HCT116 (cell line): Measurements from ENCODE around the gene DCP1A. TPM values are rescaled to one million over a fixed set of nuclear protein-coding genes. Genes with fewer than 3 reads are reported as not detected.

Source experiments
- ATAC-seq: fragments of 200-7000 bp; cut with Tn5 transposase; 2 replicates; pipeline ENCODE4 v1.9.1; 2020; ENCODE audit warnings: mild to moderate bottlenecking, moderate library complexity
- BruUV-seq: library from RNA; stranded (reverse); fragments of 400-500 nt; replicated peaks from 2 replicates; lab custom pipeline; 2021; lab: Mats Ljungman, UMichigan
- CTCF ChIA-PET: fragments of 300-600 bp; sonication (Branson Sonifier 250); formaldehyde crosslinking; loops from one replicate; lab custom pipeline; 2021; ENCODE audit warnings: antibody characterized with exemption; lab: Charles Lee
- POLR2A ChIA-PET: fragments of 300-600, 350-600 bp; sonication (Branson Sonifier 250); formaldehyde crosslinking; loops from one replicate; lab custom pipeline; 2021; ENCODE audit warnings: antibody characterized with exemption; lab: Charles Lee
- RAD21 ChIA-PET, 2 experiments: fragments of 300-600 bp; sonication (Branson Sonifier 250); formaldehyde crosslinking; loops; one replicate each; lab custom pipeline; 2023; ENCODE audit warnings: low total read pairs in 2 of 2; ENCODE audit not compliant: uncharacterized antibody in 2 of 2, unreplicated experiment in 2 of 2, low non-redundant PET in 1 of 2; lab: Charles Lee
- DNase-seq: peaks from one replicate; pipeline ENCODE4 v3.0.0-alpha.2; 2010; ENCODE audit warnings: low read depth, low spot score
- H2AFZ ChIP-seq: fragments of 200-600 bp; shearing (Covaris generic), sonication (generic); 2 replicates; pipeline ENCODE4 v1.6.1; 2017; ENCODE audit warnings: low read depth, mixed run types, mixed read lengths, antibody characterized with exemption, low read length; ENCODE audit not compliant: poor library complexity, severe bottlenecking
- H3K27ac ChIP-seq: 2 replicates; pipeline ENCODE4 v1.5.1; 2012; ENCODE audit warnings: low read depth, low read length
- H3K27me3 ChIP-seq: fragments of 200-600 bp; sonication (generic); 2 replicates; pipeline ENCODE4 v1.6.1; 2016; ENCODE audit warnings: mixed run types, low read length, mixed read lengths; ENCODE audit not compliant: insufficient read depth
- H3K36me3 ChIP-seq, 2 experiments: fragments of 200-500 bp in 1 of 2; fragments of 200-600 bp in 1 of 2; sonication (Bioruptor generic) in 1 of 2; sonication (generic) in 1 of 2; 2 replicates each; pipeline versions ENCODE4 v1.5.1 to v1.6.1; 2014 to 2016; ENCODE audit warnings: low read length in 2 of 2, inconsistent platforms in 1 of 2, mixed read lengths in 1 of 2, mixed run types in 1 of 2; ENCODE audit not compliant: insufficient read depth in 2 of 2, control insufficient read depth in 1 of 2
- H3K4me1 ChIP-seq, 2 experiments: fragments of 200-600 bp in 1 of 2; sonication (generic) in 1 of 2; 2 replicates each; pipeline versions ENCODE4 v1.5.1 to v1.6.1; 2012 to 2017; ENCODE audit warnings: low read length in 2 of 2, inconsistent platforms in 1 of 2, mild to moderate bottlenecking in 1 of 2, mixed read lengths in 1 of 2, mixed run types in 1 of 2, moderate library complexity in 1 of 2; ENCODE audit not compliant: insufficient read depth in 2 of 2, control insufficient read depth in 1 of 2
- H3K4me2 ChIP-seq: fragments of 200-600 bp; sonication (generic); 2 replicates; pipeline ENCODE4 v1.6.1; 2017; ENCODE audit warnings: mixed run types, low read length, mixed read lengths
- H3K4me3 ChIP-seq, 2 experiments: fragments of 200-600 bp in 1 of 2; sonication (generic) in 1 of 2; replicated peaks in 1 of 2; 2 replicates each; pipeline ENCODE4 v1.5.1; 2011 to 2016; ENCODE audit warnings: low read length in 2 of 2, control low read depth in 1 of 2, low read depth in 1 of 2, mild to moderate bottlenecking in 1 of 2, mixed read lengths in 1 of 2, mixed run types in 1 of 2
- H3K79me2 ChIP-seq: fragments of 200-600 bp; sonication (generic); 2 replicates; pipeline ENCODE4 v1.6.1; 2017; ENCODE audit warnings: mild to moderate bottlenecking, mixed run types, low read length, moderate library complexity, mixed read lengths; ENCODE audit not compliant: insufficient read depth
- H3K9ac ChIP-seq: fragments of 200-600 bp; sonication (generic); 2 replicates; pipeline ENCODE4 v1.6.1; 2016; ENCODE audit warnings: low read length, mixed read lengths
- H3K9me2 ChIP-seq: fragments of 200-600 bp; sonication (generic), shearing (Covaris generic); 2 replicates; pipeline ENCODE4 v1.6.1; 2017; ENCODE audit warnings: mixed run types, mild to moderate bottlenecking, moderate library complexity; ENCODE audit not compliant: insufficient read depth
- H3K9me3 ChIP-seq, 2 experiments: fragments of 200-500 bp in 1 of 2; fragments of 200-600 bp in 1 of 2; sonication (Bioruptor generic) in 1 of 2; sonication (generic) in 1 of 2; 2 replicates each; pipeline ENCODE4 v1.6.1; 2014 to 2017; ENCODE audit warnings: low read length in 2 of 2, mixed read lengths in 2 of 2, inconsistent platforms in 1 of 2, low read depth in 1 of 2, mild to moderate bottlenecking in 1 of 2, mixed run types in 1 of 2, moderate library complexity in 1 of 2; ENCODE audit not compliant: control insufficient read depth in 1 of 2, insufficient read depth in 1 of 2
- H4K20me1 ChIP-seq: fragments of 200-600 bp; sonication (generic), shearing (Covaris generic); 2 replicates; pipeline ENCODE4 v1.6.1; 2017; ENCODE audit warnings: mixed run types, mild to moderate bottlenecking, moderate library complexity; ENCODE audit not compliant: insufficient read depth
- YY1 ChIP-seq: IDR thresholded peaks from 2 replicates; pipeline ENCODE4 v1.6.1; 2011; ENCODE audit warnings: low read length, low read depth, moderate library complexity, mild to moderate bottlenecking; ENCODE audit not compliant: insufficient replicate concordance; ENCODE audit errors: extremely low read depth
- ZFX ChIP-seq: fragments of 450-650 bp; IDR thresholded peaks from 2 replicates; pipeline ENCODE4 v1.6.1; 2017
- intact Hi-C: fragments of 100-400 bp; cut with micrococcal nuclease; formaldehyde crosslinking; loops from 2 replicates; pipeline ENCODE4 v1.10.0; 2022
- total RNA-seq: library from RNA; stranded (reverse); gene quantifications from one replicate; pipeline ENCODE4 v1.2.1, GENCODE V29; 2021; ENCODE audit not compliant: unreplicated experiment
- TF ChIP-seq, protein P1 (sequence below): IDR thresholded peaks from 2 replicates; pipeline ENCODE4 v1.6.1; 2011; ENCODE audit warnings: mild to moderate bottlenecking, low read length, moderate library complexity; ENCODE audit not compliant: insufficient replicate concordance; ENCODE audit errors: extremely low read depth

The DCP1A gene
- total RNA-seq, 1 experiment from 2014 or later, result 33.2 TPM

DNA sequence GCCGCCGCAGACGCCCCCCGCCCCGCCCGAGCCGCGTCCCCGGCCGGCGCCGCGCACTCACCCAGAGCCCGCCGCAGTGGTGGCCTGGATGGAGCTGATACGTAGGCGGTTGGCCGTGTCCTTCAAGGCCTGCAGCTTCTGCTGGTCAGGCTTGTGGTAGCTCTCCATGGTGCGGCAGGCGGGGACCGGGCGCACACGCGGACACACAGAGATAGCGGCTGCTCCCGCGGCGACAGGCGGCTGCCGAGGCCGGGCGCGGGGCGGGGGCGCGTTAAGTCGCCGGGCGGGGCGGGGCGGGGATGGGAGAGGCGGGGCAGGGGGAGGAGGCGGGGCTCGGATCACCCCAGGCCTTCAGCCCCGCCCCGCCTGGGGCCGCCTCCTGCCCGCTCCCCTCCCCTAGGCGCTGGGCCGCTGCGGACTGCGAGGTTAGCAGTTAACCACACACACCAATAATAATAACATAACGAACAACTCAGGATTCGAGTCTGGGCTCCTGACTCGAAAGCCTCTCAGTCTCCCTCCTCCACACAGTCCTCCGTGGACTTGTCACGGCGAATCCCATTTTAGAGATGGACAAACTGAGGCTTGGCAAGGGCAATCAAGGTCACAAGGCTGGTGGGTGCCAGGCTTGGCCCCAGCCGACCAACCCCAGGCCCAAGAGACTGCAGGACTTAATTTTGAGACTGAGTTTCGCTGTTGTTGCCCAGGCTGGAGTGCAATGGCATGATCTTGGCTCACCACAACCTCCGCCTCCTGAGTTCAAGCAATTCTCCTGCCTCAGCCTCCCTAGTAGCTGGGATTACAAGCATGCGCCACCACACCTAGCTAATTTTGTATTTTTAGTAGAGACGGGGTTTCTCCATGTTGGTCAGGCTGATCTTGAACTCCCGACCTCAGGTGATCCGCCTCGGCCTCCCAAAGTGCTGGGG, 91.3 kb downstream of the DCP1A start, which contains the start of gene TKT (continued):
- TF ChIP-seq, protein P1, sequence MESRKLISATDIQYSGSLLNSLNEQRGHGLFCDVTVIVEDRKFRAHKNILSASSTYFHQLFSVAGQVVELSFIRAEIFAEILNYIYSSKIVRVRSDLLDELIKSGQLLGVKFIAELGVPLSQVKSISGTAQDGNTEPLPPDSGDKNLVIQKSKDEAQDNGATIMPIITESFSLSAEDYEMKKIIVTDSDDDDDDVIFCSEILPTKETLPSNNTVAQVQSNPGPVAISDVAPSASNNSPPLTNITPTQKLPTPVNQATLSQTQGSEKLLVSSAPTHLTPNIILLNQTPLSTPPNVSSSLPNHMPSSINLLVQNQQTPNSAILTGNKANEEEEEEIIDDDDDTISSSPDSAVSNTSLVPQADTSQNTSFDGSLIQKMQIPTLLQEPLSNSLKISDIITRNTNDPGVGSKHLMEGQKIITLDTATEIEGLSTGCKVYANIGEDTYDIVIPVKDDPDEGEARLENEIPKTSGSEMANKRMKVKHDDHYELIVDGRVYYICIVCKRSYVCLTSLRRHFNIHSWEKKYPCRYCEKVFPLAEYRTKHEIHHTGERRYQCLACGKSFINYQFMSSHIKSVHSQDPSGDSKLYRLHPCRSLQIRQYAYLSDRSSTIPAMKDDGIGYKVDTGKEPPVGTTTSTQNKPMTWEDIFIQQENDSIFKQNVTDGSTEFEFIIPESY, result no peak
- TF ChIP-seq, all 23 proteins: peak for 8

DNA sequence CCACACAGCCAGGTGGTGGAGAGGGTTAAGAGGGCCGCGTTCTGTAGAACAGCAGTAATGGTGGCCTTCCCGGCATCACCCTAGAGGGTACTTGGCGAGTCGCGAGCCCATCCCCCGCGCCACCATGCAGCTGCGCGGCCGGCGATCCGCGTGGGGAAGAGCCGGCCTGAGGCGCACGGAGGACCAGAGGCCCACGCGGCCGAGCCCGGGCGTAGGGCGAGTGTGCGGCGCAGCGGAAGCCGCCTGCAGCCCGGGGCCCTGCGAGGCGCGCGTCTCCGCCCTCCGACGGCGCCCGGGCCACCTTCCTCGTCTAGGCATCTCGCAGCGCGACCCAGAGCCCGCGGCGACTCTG, 91.9 kb downstream of the DCP1A start:
- peaks cover 54% of the 10 kb centered on the region for H3K79me2 ChIP-seq
- peak overlapping the region; percentile 97 for H3K4me2 ChIP-seq
- H3K4me3 ChIP-seq, result peak overlapping the region; percentile 73 to 93
- CTCF ChIA-PET, result interaction anchor here (0.6 kb wide), 1 partner anchor 162 kb away, joined by 4 read pairs; no protein-coding TSS in a partner anchor
- intact Hi-C loops, result no loop called here
- H3K36me3 ChIP-seq, result peaks cover 2 to 19% of the 10 kb centered on the region in 2 experiments; a peak in 1 of 4 replicates
- no peaks in the 10 kb centered on the region for H3K9me2 ChIP-seq
- no peaks in the 10 kb centered on the region for H3K27me3 ChIP-seq
- peaks cover 25 to 45% of the 10 kb centered on the region in 2 experiments for H3K4me1 ChIP-seq
- peaks cover 17% of the 10 kb centered on the region; the same call in 1 of the 2 replicates for H4K20me1 ChIP-seq
- no peaks in the 10 kb centered on the region for H3K9me3 ChIP-seq
- peak overlapping the region; percentile 92 for H3K27ac ChIP-seq
- peak; percentile 48 for ATAC-seq
- DNase-seq, result no peak
- H2AFZ ChIP-seq, result no peak overlapping the region
- POLR2A ChIA-PET, result interaction anchor here (0.6 to 1.7 kb wide), 6 partner anchors 9 to 910 kb away, joined by 3 to 5 read pairs (median 4); no protein-coding TSS in a partner anchor
- BruUV-seq, result no TSS peak
- peak overlapping the region; percentile 96 for H3K9ac ChIP-seq
- RAD21 ChIA-PET, result no interaction called here
- TF ChIP-seq ZFX, result peak; percentile 83
- TF ChIP-seq YY1, result no peak
